Uterus (tissue), 4 donors: ENCODE results near the gene EIF1AD. TPM values are rescaled to one million over a fixed set of nuclear protein-coding genes. Genes with fewer than 3 reads are reported as not detected.
A peak's percentile ranks its signal among the peaks of the same experiment; 100 is the strongest.

Experiments
- DNase-seq, 2 donors: peaks; one replicate each; pipeline ENCODE4 v3.0.0-alpha.2; 2019 to 2020
- H3K27ac ChIP-seq, 2 donors: fragments of 200-600 bp; sonication (generic); 1 replicate in 1 of 2; 2 replicates in 1 of 2; pipeline ENCODE4 v1.5.1; 2016 to 2018
- H3K27me3 ChIP-seq, 2 donors: fragments of 200-600 bp; sonication (generic); one replicate each; pipeline ENCODE4 v1.5.1; 2018 to 2019; ENCODE audit warnings: control low read depth in 1 of 2
- H3K36me3 ChIP-seq, 2 donors: fragments of 200-600 bp; sonication (generic); one replicate each; pipeline ENCODE4 v1.5.1; 2019; ENCODE audit warnings: control low read depth in 1 of 2
- H3K4me1 ChIP-seq, 2 donors: fragments of 200-600 bp; sonication (generic); one replicate each; pipeline ENCODE4 v1.5.1; 2018 to 2019; ENCODE audit warnings: control low read depth in 1 of 2
- H3K4me3 ChIP-seq, 2 donors: fragments of 200-600 bp; sonication (generic); 1 replicate in 1 of 2; 2 replicates in 1 of 2; pipeline ENCODE4 v1.5.1; 2018 to 2019; ENCODE audit warnings: mild to moderate bottlenecking in 1 of 2
- H3K9me3 ChIP-seq, 2 donors: fragments of 200-600 bp; sonication (generic); one replicate each; pipeline ENCODE4 v1.5.1; 2019; ENCODE audit warnings: control low read depth in 1 of 2
- CTCF ChIP-seq, 4 experiments: fragments of 200-600 bp in 2 of 4; fragments of 450-650 bp in 2 of 4; sonication (generic) in 2 of 4; IDR thresholded peaks; one replicate each; pipeline ENCODE4 v1.5.1; 2016 to 2019; ENCODE audit warnings: antibody characterized with exemption in 4 of 4, mild to moderate bottlenecking in 2 of 4, moderate library complexity in 1 of 4
- POLR2A ChIP-seq, 2 donors: fragments of 450-650 bp; IDR thresholded peaks; one replicate each; pipeline ENCODE4 v1.6.1; 2016; ENCODE audit warnings: antibody characterized with exemption in 2 of 2, mild to moderate bottlenecking in 1 of 2, moderate library complexity in 1 of 2
- intact Hi-C: fragments of 100-400 bp; cut with DNase I; formaldehyde crosslinking; loops from one replicate; pipeline ENCODE4 v1.15.1; 2023; ENCODE audit warnings: low total_unique reads
- total RNA-seq, 4 donors: library from RNA; depleted of rRNA in 3 of 4; stranded (reverse); fragments of >200 nt in 3 of 4; gene quantifications; one replicate each; pipeline versions ENCODE4 v1.1.0 to v1.2.4, GENCODE V29; 2014 to 2023
- donor health status: DM: yes; HTN: yes; CAD: no.

Gene EIF1AD
- total RNA-seq, 4 donors from 2014 or later: 15.6 to 38.2 (median 33.1) TPM

GRCh38 chr11:66002648-66003225, 780 bp upstream of the EIF1AD start:
- Histone ChIP-seq H3K4me1 (peaks cover 6 to 12% of the 10 kb centered on the region in 2 donors), H3K4me3 (peak overlapping the region; percentile 81 to 90), H3K27ac (peak overlapping the region; percentile 89 to 95), H3K36me3 (no peaks in the 10 kb centered on the region), H3K9me3 (no peaks in the 10 kb centered on the region), H3K27me3 (no peaks in the 10 kb centered on the region)
- intact Hi-C loops: no loop called here
- TF ChIP-seq POLR2A (IDR thresholded peaks at IDR 0.05) (no peak), CTCF (IDR thresholded peaks at IDR 0.05) (peak in 1 of 4 experiments; percentile 17)
- peak; percentile 57 to 63 for DNase-seq

GRCh38 chr11:65997286-65997685, 4.7 kb downstream of the EIF1AD start:
- intact Hi-C loops: no loop called here
- peaks cover 3% of the 10 kb centered on the region in 2 donors for H3K4me1 ChIP-seq
- TF ChIP-seq POLR2A (IDR thresholded peaks at IDR 0.05): no peak
- no peak for TF ChIP-seq CTCF (IDR thresholded peaks at IDR 0.05)
- no peaks in the 10 kb centered on the region for H3K36me3 ChIP-seq
- DNase-seq: no peak
- no peak overlapping the region for H3K27ac ChIP-seq
- H3K27me3 ChIP-seq: no peaks in the 10 kb centered on the region
- H3K4me3 ChIP-seq: no peak overlapping the region
- H3K9me3 ChIP-seq: no peaks in the 10 kb centered on the region

DNA sequence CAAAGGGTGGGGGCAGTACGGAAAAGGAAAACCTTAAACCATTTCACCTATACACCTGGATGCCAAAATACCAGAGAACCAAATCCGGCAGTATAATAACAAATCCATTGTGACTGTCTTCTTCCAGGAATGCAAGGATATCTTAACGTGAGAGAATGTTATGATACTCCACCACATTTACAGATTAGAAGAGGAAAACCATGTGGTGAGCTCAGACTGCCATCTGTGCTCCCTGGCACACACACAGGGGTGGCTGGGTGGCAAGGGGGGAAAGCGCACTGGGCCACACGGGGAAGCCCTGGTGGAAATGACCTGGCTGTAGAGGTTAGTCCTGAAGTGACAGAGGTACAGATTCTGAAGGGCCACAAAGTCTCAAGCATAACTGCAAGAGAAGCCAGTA, 9.9 kb downstream of the EIF1AD start:
- TF ChIP-seq CTCF (IDR thresholded peaks at IDR 0.05) (no peak), POLR2A (IDR thresholded peaks at IDR 0.05) (no peak)
- Histone ChIP-seq H3K36me3 (no peaks in the 10 kb centered on the region), H3K27ac (no peak overlapping the region), H3K27me3 (no peaks in the 10 kb centered on the region), H3K4me3 (no peak overlapping the region), H3K4me1 (no peaks in the 10 kb centered on the region), H3K9me3 (no peaks in the 10 kb centered on the region)
- DNase-seq: no peak
- intact Hi-C loops: no loop called here

GRCh38 chr11:65988791-65989592, 13.0 kb downstream of the EIF1AD start:
- no peak overlapping the region for H3K4me3 ChIP-seq
- intact Hi-C loops: loop anchor here (5.0 kb wide), 1 partner anchor 107 kb away; no protein-coding TSS in a partner anchor
- TF ChIP-seq CTCF (IDR thresholded peaks at IDR 0.05): peak; percentile 89 to 99 (median 96)
- peak in 1 of 2 donors; percentile 27 for TF ChIP-seq POLR2A (IDR thresholded peaks at IDR 0.05)
- no peak overlapping the region for H3K27ac ChIP-seq
- DNase-seq: peak; percentile 89 to 92
- no peaks in the 10 kb centered on the region for H3K36me3 ChIP-seq
- no peaks in the 10 kb centered on the region for H3K9me3 ChIP-seq
- H3K27me3 ChIP-seq: no peaks in the 10 kb centered on the region
- H3K4me1 ChIP-seq: no peaks in the 10 kb centered on the region

DNA sequence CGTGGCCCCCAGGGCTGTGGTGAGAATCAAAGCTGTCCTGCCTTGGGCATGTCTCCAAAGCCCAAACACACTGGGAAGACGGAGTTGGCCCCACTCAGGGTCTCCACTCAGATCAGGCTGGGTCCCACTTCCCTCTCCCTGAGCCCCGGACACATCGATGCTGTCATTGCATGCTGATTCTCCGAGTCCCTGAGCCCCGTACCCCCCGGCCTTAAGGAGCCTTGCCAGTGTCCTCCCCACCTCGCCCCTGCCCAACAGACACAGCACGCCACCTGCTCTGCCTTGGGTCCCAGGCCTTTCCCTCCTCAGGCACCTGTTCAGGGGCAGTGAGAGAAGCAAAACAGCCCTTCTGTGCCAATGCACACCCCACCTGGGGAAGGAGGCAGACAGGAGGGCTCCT, 14.6 kb downstream of the EIF1AD start:
- TF ChIP-seq POLR2A (IDR thresholded peaks at IDR 0.05): no peak
- TF ChIP-seq CTCF (IDR thresholded peaks at IDR 0.05): no peak
- Histone ChIP-seq H3K9me3 (no peaks in the 10 kb centered on the region), H3K27ac (no peak overlapping the region), H3K36me3 (no peaks in the 10 kb centered on the region), H3K4me3 (no peak overlapping the region), H3K27me3 (no peaks in the 10 kb centered on the region), H3K4me1 (no peaks in the 10 kb centered on the region)
- intact Hi-C loops: loop anchor here (5.0 kb wide), 1 partner anchor 105 kb away; no protein-coding TSS in a partner anchor
- no peak for DNase-seq
